HG02610 (cell line): ENCODE measurements around the gene LRP8.
A peak's percentile ranks its signal among the peaks of the same experiment; 100 is the strongest.

Experiments
- ATAC-seq: cut with Tn5 transposase; IDR thresholded peaks from one replicate; pipeline ENCODE4 v1.9.1; 2021; ENCODE audit warnings: mild to moderate bottlenecking, moderate library complexity; ENCODE audit not compliant: unreplicated experiment

LRP8 gene

DNA sequence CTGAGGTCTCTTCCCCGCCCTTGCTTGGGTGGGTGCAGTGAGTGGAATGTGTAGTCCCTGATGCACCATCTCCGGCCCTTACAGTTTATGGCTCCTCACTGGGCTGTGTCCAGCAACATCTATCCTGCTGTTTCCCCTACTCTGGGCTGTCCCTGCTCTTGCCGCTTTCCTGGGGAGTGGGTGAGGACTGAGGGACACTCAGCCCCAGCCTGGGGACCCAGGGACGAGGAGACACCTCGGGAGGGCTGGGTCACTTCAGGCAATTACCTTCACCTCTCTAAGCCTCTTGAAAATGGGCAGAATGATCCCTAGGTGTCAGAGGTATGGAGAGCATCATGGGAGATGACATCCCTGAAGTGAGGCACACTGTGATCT lies 13.6 kb upstream of the LRP8 start:
- ATAC-seq: no peak

- no peak for ATAC-seq
Measured at GRCh38 chr1:53340660-53341520, 13.0 kb upstream of the LRP8 start.

- ATAC-seq: no peak
Measured at GRCh38 chr1:53339736-53340635, 12.1 kb upstream of the LRP8 start.

DNA sequence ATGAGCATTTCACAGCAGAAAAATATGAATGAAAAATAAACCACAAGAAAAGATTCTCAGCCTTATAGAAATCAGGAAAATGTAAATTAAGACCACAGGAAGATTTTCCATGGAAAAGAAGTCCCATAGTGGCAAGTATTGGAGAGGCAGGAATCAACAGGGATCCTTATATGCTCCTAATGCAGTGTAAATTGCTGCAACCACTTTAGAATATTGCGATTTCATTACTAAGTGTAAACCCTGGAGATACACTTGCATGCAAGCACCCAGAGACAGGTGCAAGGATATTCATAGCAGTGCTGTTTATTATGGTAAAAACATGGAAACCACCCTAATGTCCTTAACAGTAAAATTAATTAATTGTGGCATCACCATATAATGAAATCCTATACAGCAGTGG lies 10.6 kb upstream of the LRP8 start:
- no peak for ATAC-seq

DNA sequence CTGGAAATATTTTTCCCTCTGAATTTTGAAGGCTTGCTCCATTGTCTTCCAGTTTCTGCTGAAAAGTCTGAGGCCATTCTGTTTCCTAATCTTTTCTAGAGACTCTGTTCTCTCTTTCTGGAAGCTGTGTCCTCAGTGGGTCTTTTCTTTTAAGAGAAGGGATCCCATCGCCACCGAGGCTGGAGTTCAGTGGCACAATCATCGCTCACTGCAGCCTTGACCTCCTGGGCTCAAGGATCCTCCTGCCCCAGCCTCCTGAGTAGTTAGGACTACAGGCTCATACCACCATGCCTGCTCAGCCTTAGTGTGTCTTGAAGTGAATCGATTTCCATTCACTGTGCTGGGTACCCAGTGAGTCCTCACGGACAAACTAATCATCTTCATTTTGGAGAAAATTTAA lies 9.6 kb upstream of the LRP8 start:
- no peak for ATAC-seq

DNA sequence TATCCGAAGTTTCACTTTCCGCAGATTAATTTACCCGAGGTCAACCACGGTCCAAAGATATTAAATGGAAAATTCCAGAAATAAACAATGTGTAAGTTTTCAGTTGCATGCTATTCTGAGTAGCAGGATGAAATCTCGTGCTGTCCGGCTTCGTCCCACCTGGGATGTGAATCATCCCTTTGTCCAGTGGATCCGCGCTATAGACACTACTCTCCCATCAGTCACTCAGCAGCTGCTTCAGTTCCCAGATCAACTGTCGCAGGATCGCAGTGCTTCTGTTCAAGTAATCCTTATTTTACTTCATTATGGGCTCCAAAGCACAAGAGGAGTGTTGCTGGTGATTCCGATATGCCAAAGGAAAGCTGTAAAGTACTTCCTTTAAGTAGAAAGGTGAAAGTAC lies 8.3 kb upstream of the LRP8 start:
- ATAC-seq: no peak

GRCh38 chr1:53335661-53336060 lies 7.8 kb upstream of the LRP8 start:
- no peak for ATAC-seq

DNA sequence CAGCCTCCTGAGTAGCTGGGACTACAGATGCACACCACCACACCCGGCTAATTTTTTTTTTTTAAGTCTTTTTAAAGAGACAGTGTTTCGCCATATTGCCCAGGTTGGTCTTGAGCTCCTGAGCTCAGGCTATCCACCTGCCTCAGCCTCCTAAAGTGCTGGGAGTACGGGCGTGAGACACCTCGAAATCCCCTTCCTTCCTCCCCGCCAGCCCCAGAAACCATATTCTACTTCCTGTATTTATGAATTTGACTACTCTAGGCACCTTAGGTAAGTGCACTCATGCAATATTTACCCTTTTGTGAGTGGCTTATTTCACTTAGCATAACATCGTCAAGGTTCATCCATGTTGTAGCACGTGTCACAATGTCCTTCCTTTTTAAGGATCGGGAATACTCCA lies 6.9 kb upstream of the LRP8 start:
- ATAC-seq: no peak

DNA sequence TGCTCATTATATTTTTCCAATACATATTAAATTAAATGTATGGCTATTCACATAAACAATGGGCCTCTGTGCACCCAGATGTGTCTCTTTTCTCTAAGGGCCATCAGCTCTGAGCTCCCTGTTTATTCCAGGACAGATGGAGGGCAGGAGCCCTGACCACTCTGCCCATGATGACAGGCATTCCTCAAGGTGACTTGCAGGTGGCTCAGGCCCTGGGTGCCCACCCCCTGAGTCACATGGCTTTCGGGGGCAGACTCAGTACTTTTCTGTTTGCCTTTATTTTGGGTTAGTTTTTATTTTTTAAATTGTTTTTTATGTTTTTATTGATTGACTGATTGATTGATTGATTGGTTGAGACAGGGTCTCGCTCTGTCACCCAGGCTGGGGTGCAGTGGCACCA lies 6.4 kb upstream of the LRP8 start:
- ATAC-seq: no peak

DNA sequence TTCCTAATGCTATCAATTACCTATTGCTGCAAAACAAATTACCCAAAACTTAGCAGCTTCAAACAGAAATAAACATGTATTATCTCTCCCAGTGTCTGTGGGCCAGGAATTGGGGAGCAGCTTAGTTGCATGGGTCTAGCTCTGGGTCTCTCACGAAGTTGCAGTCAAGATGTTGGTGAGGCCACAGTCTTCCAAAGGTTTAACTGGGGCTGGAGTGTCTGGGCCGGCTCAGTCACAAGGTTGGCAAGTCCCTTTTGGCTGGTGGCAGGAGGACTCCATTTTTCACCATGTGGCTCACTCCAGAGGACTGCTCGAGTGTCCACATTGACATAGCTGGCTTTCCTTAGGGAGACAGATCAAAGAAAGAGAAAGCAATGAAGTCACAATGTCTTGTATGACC lies 5.0 kb upstream of the LRP8 start:
- no peak for ATAC-seq

- ATAC-seq: no peak
Measured at GRCh38 chr1:53332186-53332564, 4.3 kb upstream of the LRP8 start.

- ATAC-seq: no peak
Measured at GRCh38 chr1:53331446-53332185, 3.7 kb upstream of the LRP8 start.

DNA sequence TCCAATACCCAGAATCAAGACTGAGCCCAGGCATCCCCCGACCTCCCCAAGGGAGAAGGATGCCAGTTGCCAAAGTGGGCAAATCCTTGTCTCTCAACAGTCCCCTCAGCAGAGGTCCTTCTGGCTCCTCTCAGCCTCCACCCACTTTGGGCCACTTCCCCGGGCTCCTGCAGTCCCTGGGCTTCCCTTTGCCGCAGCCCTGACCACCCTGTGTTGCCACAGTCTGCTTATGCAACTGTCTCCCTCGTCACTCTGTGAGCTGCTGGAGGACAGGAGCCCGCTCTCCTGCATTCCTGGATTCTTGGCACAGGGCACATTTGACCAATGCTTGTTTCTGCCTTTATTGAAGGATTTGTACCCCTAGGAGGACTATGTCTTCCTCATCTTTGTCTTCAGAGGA lies 2.9 kb upstream of the LRP8 start:
- no peak for ATAC-seq

- no peak for ATAC-seq
Measured at GRCh38 chr1:53328541-53329499, 950 bp upstream of the LRP8 start.

- peak; percentile 2 for ATAC-seq
Measured at GRCh38 chr1:53327182-53327913, 522 bp downstream of the LRP8 start.

- ATAC-seq: peak; percentile 28
Measured at GRCh38 chr1:53326598-53327181, 1.2 kb downstream of the LRP8 start.

DNA sequence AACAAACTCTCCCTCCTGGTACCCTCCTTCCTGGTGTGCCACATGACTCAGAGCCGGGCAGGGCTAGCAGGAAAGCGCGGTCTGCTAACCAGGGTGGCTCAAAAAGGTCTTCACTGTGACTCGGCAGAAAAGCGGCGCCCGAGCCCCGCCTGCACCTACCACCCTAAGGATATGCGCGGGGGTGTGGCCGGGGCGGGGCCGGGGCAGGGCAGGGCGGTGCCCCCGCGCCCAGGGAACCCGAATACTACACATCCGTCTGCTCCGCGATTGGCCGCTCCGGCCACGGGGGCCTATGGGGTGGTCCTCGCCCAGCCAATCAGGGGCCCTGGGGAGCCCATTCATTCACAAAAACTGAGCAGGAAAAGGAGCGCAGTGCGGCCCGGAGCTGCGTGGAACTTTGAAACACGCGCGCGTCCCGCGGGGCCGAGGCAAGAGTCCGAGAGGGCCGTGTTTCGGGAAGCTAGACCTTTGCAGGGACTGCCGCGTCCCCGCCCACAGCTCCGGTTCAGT lies 1.7 kb downstream of the LRP8 start:
- ATAC-seq: peak; percentile 90

GRCh38 chr1:53325326-53326087 lies 2.4 kb downstream of the LRP8 start:
- no peak for ATAC-seq
